HG03432 (cell line): ENCODE results near the gene ZNF550.

Experiments
- ATAC-seq: cut with Tn5 transposase; IDR thresholded peaks from one replicate; pipeline ENCODE4 v1.9.1; 2021; ENCODE audit warnings: mild to moderate bottlenecking, moderate library complexity; ENCODE audit not compliant: unreplicated experiment

Gene ZNF550

GRCh38 chr19:57559404-57560025 lies at the start of gene ZNF550:
ZNF550 (minus strand) TSS chr19:57559863; CDS start chr19:57559682, 181 bp downstream.
- ATAC-seq = peak; percentile 99

GRCh38 chr19:57606931-57607330 lies 47.3 kb upstream of the ZNF550 start:
- ATAC-seq = no peak

DNA sequence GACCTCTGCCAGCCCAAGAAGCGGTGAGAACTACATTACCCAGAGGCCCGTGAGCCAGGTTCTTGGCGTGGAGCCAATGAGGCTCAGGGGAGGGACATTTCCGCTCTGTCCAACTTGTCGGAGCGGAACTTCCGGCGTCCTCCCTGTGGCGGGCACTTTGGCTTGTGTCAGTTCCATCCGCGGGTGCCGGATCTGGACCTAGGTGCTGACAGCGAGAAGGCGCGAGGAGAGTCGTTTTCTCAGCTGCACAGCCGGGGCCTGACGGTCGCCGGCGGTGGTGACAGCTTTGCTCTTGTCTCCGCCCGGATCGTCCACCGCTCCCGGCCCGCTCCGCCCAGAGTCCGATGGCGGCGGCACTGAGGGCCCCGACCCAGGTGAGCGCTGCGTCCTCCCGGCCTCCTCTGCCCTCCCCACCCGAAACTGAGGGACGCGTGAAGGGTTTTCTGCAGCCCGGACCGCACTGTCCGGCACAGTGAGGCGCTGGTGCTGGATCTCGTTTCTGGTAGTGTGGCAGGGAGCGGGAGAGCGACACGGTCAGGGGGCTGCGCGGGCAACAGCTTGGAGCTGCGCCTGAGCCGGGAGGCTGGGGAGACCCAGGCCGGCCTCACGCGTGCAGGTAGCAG lies 40.2 kb upstream of the ZNF550 start, which contains the start of gene ZNF530:
Gene ZNF530, plus strand, starts transcription at position 125 of the 623 bp plus-strand sequence. CDS start 4,461 bp downstream, outside the sequence.
- peak; percentile 95 for ATAC-seq

- peak; percentile 36 for ATAC-seq
These were observed 39.7 kb upstream of the ZNF550 start for GRCh38 chr19:57599377-57599760.

GRCh38 chr19:57587529-57587928 lies 27.9 kb upstream of the ZNF550 start:
- ATAC-seq = no peak

DNA sequence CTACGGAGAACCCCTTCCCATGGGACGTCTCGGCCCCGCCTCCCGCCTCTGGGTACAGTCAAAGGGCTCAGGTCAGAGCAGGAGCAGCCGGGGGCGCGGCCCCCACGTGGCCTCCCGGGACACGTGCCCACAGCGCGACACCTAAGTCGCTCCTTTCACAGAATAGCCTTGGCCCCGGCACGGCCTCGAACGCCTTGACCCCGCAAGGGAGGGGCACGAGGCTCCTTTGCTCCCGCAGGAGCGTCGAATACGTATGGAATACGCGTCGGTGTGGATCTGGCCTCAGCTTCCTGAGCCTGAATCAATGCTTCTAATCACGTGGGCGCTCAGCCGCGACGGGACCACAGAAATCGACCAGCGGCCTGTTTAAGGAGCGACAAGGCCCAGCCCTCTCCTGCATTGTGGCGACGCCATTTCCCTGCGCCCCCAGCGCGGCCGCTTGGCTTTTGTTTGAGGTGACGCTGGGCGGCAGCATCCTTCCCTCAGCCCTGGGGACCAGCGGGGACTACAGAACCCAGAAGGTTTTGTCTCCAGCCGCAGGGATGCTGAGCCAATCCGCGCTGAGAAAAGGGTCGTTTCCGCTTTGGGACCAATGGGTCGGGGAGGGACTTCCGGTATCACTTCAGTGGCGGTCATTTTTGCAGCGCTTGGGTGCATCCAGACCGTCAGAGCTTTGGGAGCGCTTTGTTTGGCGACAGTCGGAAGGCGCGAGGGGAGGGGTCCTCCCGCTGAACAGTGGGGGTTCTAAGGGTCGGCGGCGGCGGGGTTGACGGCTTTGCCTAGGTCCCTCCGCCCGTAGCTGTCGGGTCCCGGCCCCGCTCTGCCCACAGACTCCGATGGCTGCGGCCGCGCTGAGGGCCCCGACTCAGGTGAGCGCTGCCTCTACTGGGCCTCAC lies 24.1 kb upstream of the ZNF550 start, which contains the start of gene ZIK1:
Gene ZIK1, plus strand, starts transcription at position 625 of the 896 bp plus-strand sequence. Its CDS starts 212 bp downstream, at position 837.
- peak; percentile 79 for ATAC-seq

- ATAC-seq = no peak
These were observed 23.4 kb upstream of the ZNF550 start for GRCh38 chr19:57583104-57583520.

DNA sequence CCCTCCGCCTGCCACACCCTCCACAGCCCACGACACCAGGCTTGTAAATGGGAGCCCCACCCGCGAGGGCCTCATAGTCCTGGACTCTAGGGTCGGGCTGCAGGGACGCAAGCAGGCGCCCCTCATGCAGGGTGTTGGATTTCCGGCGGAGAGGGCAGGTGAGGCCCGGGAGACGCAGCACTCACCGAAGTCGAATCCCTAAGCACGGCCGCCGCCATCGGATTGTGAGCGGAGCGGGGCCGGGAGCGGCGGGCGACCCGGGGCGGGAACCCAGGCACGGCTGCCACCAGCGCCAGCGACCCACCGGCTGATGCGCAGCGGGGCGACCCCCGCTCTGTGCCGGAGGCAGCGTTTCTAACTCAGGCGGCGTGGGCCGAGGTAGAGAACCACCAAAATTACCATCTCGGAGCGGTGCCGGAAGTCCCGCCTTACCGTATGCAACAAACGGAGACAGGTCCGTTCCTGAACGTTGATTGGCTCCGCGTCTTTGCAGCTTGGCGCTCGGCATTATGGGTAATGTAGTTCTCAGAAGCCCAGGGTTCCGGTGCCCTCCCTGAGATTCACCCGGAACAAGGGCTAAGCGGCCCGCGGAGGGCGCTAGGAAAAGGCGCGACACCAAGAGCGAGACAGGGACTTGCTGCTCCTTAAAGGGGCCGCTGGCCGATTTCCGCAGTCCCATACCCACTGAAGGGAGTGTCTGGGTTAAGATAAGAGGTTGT lies 19.0 kb upstream of the ZNF550 start, which contains the start of gene ZNF416:
Gene ZNF416, minus strand, starts transcription at position 425 of the 719 bp plus-strand sequence. Its CDS starts 207 bp downstream, at position 218.
- peak; percentile 93 for ATAC-seq

- ATAC-seq = no peak
These were observed 17.0 kb upstream of the ZNF550 start for GRCh38 chr19:57576661-57577060.

DNA sequence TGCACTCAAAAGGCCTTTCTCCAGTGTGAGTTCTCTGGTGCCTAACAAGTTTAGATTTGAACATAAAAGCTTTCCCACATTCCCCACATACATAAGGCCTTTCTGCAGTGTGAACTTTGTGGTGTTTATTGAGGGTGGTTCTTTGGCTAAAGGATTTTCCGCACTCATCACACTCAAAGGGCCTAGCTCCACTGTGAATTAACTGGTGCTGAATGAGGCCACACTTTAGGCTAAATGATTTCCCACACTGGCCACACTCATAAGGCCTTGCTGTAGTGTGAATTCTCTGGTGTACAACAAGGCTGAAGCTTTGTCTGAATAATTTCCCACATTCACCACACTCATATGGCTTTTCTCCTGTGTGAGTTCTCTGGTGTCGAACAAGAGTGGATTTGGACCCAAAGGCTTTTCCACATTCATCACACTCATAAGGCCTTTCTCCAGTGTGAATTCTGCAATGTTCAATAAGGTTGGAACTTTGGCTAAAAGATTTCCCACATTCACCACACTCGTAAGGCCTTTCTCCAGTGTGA lies 12.8 kb upstream of the ZNF550 start:
- no peak for ATAC-seq

- no peak for ATAC-seq
These were observed 11.0 kb upstream of the ZNF550 start for GRCh38 chr19:57570707-57571106.

DNA sequence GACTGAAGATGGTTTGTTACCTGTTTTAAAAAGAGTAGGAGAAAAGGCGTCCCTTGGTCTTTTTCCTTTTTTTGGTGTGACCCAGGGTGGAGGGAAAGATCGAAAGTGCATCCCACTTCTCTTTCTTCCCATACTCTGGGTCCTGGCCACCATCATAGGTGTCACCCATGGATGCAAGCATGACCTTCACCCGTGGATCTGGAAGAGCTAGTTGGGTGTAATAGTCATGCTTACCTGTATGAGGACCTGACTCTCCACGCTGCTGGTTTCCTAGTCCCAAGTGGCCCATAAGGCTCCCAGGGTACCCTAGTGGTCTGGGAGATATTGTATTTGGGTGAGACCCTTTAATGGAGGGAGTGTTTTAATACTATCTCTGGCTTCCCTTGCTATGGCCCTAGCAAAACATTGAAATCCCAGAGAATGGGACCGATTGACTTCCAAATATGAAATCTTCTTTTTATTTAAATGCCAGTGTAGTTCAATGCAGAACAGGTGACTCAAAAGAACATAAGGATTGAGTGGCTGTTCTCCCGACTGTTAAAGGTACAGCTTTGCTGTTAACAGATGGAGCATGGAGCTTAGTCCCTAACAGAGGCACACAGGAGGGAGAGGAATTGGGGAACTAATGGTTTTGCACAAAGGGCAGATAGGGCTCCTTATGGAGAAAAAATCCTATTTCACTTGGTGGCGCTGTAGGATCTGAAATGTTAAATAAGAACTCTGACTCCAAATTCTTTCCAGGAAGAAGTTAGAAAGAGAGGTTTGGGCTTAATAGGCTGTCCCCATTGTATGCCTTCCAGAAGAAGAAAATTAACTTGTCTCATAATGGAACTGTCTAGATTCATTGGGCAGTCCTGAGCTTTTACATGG lies 7.0 kb upstream of the ZNF550 start:
- no peak for ATAC-seq

DNA sequence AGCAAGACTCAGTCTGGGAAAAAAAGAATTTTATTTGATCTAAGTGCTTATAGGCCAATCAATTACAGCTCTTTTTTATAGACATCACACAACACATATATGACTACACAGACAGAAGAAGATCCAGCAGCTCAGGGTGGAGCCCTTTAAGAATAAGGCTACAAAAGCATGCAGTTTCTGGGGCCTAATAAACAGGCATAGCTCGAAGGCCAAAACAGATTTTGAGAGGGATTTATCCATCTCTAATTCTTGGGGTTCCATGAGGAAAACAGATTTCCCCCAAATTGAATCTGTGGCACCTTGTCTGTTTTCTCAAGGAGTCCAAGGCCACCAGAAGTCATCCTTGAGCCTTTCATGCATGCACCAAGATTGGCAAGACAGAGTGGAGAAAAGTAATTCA lies 3.9 kb upstream of the ZNF550 start:
- ATAC-seq = no peak

DNA sequence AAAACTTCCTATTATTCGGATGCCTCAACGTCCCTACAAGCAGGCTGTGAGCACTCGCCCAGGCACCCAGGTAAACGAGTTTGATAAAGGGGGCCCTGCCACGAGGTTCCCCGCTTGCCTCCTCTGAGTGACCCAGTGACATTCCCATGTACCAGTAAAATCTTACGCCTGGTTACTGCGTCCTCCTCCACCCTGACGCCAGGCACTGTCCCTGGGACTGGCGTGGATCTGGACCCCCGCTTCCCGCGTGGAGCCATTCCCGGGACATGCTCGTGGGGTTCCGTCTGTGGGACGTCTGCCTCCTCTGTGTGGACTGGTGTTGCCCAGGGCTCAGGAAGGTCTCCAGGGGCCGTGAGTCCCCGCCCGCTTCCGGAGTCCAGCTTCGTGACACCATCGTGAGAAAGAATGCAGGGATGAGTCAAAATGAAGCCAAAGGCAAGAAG lies 407 bp upstream of the ZNF550 start:
- no peak for ATAC-seq

- peak; percentile 10 for ATAC-seq
These were observed 657 bp downstream of the ZNF550 start for GRCh38 chr19:57559008-57559403.

DNA sequence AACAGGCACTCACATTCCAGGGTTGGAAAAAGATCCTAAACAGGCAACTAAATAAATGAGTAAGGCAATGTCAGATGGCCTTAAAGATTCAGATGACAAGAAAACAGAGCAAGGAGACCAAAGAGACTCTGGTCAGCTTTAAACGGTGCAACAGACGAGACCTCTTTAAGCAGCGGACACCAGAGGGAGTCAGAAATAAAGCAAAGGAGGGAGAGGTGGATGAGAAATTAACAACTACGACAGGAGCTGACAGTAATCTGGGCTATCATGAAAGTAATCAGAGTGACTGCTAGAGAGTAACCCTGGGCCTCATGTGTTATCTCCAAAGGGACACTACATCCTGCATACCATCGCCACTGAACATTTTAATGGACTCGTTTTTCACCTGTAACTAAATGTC lies 1.1 kb downstream of the ZNF550 start:
- no peak for ATAC-seq

DNA sequence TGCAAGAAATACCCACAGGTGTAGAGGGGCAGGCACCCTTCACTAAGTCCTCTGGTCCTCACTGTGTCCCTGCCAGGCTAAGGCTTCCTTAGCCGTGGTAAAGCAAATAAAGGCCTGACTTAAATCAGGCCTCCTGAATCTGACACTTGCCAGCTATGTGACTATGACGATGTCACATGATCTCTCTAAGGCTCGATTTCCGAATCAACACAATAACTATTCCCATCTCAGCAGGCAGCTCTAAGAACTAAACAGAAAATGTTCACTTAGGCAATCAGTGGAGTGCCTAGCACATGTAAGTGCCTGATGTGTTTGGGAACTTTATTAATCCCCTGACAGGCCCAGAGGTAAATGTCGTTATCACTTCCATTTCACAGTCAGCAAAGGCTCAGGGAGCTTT lies 2.0 kb downstream of the ZNF550 start:
- ATAC-seq = no peak

GRCh38 chr19:57552432-57552831 lies 7.2 kb downstream of the ZNF550 start:
- no peak for ATAC-seq

GRCh38 chr19:57546513-57546912 lies 13.2 kb downstream of the ZNF550 start:
- ATAC-seq = no peak
